ENCODE measurements around the gene DLL4. TPM values are rescaled to one million over a fixed set of nuclear protein-coding genes. Genes with fewer than 3 reads are reported as not detected.

DLL4 gene
- total RNA-seq, 1 experiment from 2014 or later, result 1.5 TPM

DNA sequence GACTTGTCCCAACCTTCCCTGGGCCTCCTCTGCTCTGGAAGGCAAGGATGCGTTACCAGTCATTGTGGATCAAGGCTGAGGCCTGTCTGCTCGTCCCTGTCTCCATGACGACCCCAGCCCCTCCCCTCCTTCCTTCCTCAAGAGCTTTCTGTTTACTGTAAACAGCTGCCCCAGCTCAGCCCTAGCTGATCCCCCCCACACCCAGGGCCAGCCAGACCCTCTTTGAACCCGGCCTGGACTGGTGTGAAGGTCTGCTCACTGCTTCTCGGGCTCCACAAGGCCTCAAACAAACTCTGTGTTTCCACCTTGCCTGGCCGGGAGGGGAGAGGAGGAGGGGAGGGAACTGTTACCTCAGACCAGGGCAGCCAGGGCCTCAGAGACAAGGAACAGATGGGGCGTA lies 18.0 kb upstream of the DLL4 start (continued):
- no peak for TF ChIP-seq ZNF274 (IDR thresholded peaks at IDR 0.05; ENCODE audit: low read depth, low read length)
- TF ChIP-seq POLR2AphosphoS5 (IDR thresholded peaks at IDR 0.05; ENCODE audit: low read depth, low read length), result no peak
- TF ChIP-seq EZH2phosphoT487 (IDR thresholded peaks at IDR 0.05; ENCODE audit: borderline replicate concordance), result no peak
- no peak for TF ChIP-seq EGR1 (IDR thresholded peaks at IDR 0.05; ENCODE audit: low read depth)
- TF ChIP-seq, protein P1, sequence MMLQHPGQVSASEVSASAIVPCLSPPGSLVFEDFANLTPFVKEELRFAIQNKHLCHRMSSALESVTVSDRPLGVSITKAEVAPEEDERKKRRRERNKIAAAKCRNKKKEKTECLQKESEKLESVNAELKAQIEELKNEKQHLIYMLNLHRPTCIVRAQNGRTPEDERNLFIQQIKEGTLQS (IDR thresholded peaks at IDR 0.05), result no peak

DNA sequence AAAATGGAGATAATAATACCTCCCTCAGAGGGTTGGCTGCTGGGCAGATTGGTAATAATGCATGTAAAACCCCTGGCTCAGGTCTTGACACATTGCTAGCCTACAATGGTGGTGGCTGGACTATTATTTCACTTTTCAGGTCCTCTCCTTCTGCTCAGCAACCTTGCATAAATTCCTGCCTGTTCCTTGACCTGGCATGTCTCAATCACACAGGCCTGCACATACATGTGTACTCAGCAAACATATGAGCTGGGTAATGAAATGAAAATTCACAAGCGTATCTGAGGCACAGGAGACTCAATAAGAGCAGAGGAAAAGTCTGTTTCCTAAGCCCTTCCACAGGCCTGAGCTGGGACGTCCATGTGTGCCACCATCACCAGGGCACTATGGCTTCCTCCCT lies 17.4 kb upstream of the DLL4 start:
- intact Hi-C loops (cut with micrococcal nuclease), result no loop called here
- Histone ChIP-seq H3K27me3 (ENCODE audit: insufficient read depth, low read length) (no peaks in the 10 kb centered on the region), H3K9ac (ENCODE audit: low read length) (no peak overlapping the region), H3K9me2 (ENCODE audit: insufficient read depth) (no peaks in the 10 kb centered on the region), H3K9me3 (ENCODE audit: control insufficient read depth in 1 of 2, insufficient read depth in 1 of 2, low read depth in 1 of 2, low read length in 2 of 2) (no peaks in the 10 kb centered on the region), H3K4me1 (ENCODE audit: control insufficient read depth in 1 of 2, insufficient read depth in 2 of 2, low read length in 2 of 2) (peaks cover 13% of the 10 kb centered on the region in 2 experiments), H3K79me2 (ENCODE audit: insufficient read depth, low read length) (no peaks in the 10 kb centered on the region), H4K20me1 (ENCODE audit: insufficient read depth) (no peaks in the 10 kb centered on the region), H2AFZ (ENCODE audit: low read depth, low read length, poor library complexity, severe bottlenecking) (no peak overlapping the region), H3K4me3 (replicated peaks in 1 of 2; ENCODE audit: low read depth in 1 of 2, low read length in 2 of 2) (no peak overlapping the region), H3K36me3 (ENCODE audit: control insufficient read depth in 1 of 2, insufficient read depth in 2 of 2, low read length in 2 of 2) (no peaks in the 10 kb centered on the region), H3K4me2 (ENCODE audit: low read length) (no peak overlapping the region), H3K27ac (ENCODE audit: low read depth, low read length) (no peak overlapping the region)
- ChIA-PET RAD21 (ENCODE audit: low non-redundant PET in 1 of 2, low total read pairs in 2 of 2, uncharacterized antibody in 2 of 2, unreplicated experiment in 2 of 2) (no interaction called here), CTCF (no interaction called here), POLR2A (interaction anchor here (0.8 to 1.0 kb wide), 2 partner anchors 17 to 41 kb away, joined by 3 read pairs; partner anchors contain the start of genes CHAC1 and DLL4)
- DNase-seq (ENCODE audit: low read depth, low spot score) (no peak), ATAC-seq (no peak)
- TF ChIP-seq, protein P1 (IDR thresholded peaks at IDR 0.05), result no peak
- TF ChIP-seq EZH2 (IDR thresholded peaks at IDR 0.05), result no peak
- TF ChIP-seq SRF (IDR thresholded peaks at IDR 0.05; ENCODE audit: low read depth), result no peak
- no TSS peak for BruUV-seq (replicated peaks)

DNA sequence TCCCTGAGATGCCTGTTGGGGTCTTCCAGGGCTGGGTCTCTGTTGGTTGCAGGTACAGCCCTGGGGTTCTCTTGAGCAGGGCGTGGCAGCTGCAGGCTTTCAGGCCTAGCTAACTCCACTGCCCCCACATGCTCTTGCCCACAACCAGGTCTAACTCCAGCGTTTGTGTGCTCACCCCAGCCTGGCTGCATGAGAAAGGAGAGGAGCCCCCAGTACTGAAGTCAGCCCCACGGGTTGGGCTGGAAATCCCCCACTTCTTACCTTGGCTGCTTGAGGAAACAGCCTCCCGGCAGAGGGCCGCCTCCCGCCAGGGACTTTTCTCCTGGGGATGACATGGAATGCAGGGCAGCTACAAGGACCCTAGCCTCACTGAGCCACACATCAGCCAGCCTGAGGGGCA lies 16.7 kb upstream of the DLL4 start:
- Histone ChIP-seq H2AFZ (ENCODE audit: low read depth, low read length, poor library complexity, severe bottlenecking) (no peak overlapping the region), H3K9me2 (ENCODE audit: insufficient read depth) (no peaks in the 10 kb centered on the region), H3K4me1 (ENCODE audit: control insufficient read depth in 1 of 2, insufficient read depth in 2 of 2, low read length in 2 of 2) (peaks cover 5 to 6% of the 10 kb centered on the region in 2 experiments), H3K4me2 (ENCODE audit: low read length) (no peak overlapping the region), H3K27ac (ENCODE audit: low read depth, low read length) (no peak overlapping the region), H3K9ac (ENCODE audit: low read length) (no peak overlapping the region), H3K36me3 (ENCODE audit: control insufficient read depth in 1 of 2, insufficient read depth in 2 of 2, low read length in 2 of 2) (no peaks in the 10 kb centered on the region), H3K9me3 (ENCODE audit: control insufficient read depth in 1 of 2, insufficient read depth in 1 of 2, low read depth in 1 of 2, low read length in 2 of 2) (no peaks in the 10 kb centered on the region), H3K79me2 (ENCODE audit: insufficient read depth, low read length) (no peaks in the 10 kb centered on the region), H4K20me1 (ENCODE audit: insufficient read depth) (no peaks in the 10 kb centered on the region), H3K4me3 (replicated peaks in 1 of 2; ENCODE audit: low read depth in 1 of 2, low read length in 2 of 2) (no peak overlapping the region), H3K27me3 (ENCODE audit: insufficient read depth, low read length) (no peaks in the 10 kb centered on the region)
- ChIA-PET CTCF (no interaction called here), POLR2A (interaction anchor here (0.8 to 1.0 kb wide), 3 partner anchors 16 to 41 kb away, joined by 3 to 5 read pairs (median 3); partner anchors contain the start of genes CHAC1 and DLL4), RAD21 (ENCODE audit: low non-redundant PET in 1 of 2, low total read pairs in 2 of 2, uncharacterized antibody in 2 of 2, unreplicated experiment in 2 of 2) (no interaction called here)
- no TSS peak for BruUV-seq (replicated peaks)
- DNase-seq (ENCODE audit: low read depth, low spot score), result no peak
- intact Hi-C loops (cut with micrococcal nuclease), result no loop called here
- ATAC-seq, result no peak
- TF ChIP-seq SP1 (IDR thresholded peaks at IDR 0.05; ENCODE audit: low read depth) (no peak), EZH2 (IDR thresholded peaks at IDR 0.05) (no peak)
- TF ChIP-seq, protein P2, sequence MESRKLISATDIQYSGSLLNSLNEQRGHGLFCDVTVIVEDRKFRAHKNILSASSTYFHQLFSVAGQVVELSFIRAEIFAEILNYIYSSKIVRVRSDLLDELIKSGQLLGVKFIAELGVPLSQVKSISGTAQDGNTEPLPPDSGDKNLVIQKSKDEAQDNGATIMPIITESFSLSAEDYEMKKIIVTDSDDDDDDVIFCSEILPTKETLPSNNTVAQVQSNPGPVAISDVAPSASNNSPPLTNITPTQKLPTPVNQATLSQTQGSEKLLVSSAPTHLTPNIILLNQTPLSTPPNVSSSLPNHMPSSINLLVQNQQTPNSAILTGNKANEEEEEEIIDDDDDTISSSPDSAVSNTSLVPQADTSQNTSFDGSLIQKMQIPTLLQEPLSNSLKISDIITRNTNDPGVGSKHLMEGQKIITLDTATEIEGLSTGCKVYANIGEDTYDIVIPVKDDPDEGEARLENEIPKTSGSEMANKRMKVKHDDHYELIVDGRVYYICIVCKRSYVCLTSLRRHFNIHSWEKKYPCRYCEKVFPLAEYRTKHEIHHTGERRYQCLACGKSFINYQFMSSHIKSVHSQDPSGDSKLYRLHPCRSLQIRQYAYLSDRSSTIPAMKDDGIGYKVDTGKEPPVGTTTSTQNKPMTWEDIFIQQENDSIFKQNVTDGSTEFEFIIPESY (IDR thresholded peaks at IDR 0.05; ENCODE audit: extremely low read depth, insufficient replicate concordance, low read length), result no peak
- TF ChIP-seq, protein P3, sequence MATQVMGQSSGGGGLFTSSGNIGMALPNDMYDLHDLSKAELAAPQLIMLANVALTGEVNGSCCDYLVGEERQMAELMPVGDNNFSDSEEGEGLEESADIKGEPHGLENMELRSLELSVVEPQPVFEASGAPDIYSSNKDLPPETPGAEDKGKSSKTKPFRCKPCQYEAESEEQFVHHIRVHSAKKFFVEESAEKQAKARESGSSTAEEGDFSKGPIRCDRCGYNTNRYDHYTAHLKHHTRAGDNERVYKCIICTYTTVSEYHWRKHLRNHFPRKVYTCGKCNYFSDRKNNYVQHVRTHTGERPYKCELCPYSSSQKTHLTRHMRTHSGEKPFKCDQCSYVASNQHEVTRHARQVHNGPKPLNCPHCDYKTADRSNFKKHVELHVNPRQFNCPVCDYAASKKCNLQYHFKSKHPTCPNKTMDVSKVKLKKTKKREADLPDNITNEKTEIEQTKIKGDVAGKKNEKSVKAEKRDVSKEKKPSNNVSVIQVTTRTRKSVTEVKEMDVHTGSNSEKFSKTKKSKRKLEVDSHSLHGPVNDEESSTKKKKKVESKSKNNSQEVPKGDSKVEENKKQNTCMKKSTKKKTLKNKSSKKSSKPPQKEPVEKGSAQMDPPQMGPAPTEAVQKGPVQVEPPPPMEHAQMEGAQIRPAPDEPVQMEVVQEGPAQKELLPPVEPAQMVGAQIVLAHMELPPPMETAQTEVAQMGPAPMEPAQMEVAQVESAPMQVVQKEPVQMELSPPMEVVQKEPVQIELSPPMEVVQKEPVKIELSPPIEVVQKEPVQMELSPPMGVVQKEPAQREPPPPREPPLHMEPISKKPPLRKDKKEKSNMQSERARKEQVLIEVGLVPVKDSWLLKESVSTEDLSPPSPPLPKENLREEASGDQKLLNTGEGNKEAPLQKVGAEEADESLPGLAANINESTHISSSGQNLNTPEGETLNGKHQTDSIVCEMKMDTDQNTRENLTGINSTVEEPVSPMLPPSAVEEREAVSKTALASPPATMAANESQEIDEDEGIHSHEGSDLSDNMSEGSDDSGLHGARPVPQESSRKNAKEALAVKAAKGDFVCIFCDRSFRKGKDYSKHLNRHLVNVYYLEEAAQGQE (IDR thresholded peaks at IDR 0.05; ENCODE audit: low read depth), result no peak
- TF ChIP-seq, protein P4, sequence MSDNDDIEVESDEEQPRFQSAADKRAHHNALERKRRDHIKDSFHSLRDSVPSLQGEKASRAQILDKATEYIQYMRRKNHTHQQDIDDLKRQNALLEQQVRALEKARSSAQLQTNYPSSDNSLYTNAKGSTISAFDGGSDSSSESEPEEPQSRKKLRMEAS (IDR thresholded peaks at IDR 0.05), result no peak

Data from HCT116 (cell line).